ENCODE results near the gene NFIA.

The NFIA gene

DNA sequence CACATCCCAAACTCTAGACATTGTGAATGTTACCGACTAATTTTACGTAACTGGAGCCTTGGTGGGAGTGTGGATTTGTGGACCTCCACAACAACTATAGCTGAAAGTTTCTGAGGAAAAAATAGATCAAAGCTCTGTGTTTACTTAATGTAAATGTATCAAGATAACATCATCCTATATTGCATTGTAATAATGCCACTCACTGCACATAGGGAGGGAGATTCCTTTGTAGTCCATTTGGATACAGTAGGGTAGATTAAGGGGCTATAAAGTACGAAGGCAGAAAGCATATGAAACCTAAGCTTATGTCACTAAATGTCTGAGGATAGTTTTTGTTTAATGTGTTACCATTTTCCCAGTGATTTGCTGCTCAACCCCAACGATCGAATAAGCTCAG is 369.2 kb downstream of the NFIA start:
- TF ChIP-seq, protein P1, sequence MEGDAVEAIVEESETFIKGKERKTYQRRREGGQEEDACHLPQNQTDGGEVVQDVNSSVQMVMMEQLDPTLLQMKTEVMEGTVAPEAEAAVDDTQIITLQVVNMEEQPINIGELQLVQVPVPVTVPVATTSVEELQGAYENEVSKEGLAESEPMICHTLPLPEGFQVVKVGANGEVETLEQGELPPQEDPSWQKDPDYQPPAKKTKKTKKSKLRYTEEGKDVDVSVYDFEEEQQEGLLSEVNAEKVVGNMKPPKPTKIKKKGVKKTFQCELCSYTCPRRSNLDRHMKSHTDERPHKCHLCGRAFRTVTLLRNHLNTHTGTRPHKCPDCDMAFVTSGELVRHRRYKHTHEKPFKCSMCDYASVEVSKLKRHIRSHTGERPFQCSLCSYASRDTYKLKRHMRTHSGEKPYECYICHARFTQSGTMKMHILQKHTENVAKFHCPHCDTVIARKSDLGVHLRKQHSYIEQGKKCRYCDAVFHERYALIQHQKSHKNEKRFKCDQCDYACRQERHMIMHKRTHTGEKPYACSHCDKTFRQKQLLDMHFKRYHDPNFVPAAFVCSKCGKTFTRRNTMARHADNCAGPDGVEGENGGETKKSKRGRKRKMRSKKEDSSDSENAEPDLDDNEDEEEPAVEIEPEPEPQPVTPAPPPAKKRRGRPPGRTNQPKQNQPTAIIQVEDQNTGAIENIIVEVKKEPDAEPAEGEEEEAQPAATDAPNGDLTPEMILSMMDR (IDR thresholded peaks at IDR 0.05; ENCODE audit: control insufficient read depth, insufficient read depth, low read depth, low read length, missing control alignments), result no peak
- H3K4me3 ChIP-seq (ENCODE audit: control insufficient read depth, low read depth, low read length), result no peak overlapping the region
- no peak for DNase-seq (ENCODE audit: low read depth)

DNA sequence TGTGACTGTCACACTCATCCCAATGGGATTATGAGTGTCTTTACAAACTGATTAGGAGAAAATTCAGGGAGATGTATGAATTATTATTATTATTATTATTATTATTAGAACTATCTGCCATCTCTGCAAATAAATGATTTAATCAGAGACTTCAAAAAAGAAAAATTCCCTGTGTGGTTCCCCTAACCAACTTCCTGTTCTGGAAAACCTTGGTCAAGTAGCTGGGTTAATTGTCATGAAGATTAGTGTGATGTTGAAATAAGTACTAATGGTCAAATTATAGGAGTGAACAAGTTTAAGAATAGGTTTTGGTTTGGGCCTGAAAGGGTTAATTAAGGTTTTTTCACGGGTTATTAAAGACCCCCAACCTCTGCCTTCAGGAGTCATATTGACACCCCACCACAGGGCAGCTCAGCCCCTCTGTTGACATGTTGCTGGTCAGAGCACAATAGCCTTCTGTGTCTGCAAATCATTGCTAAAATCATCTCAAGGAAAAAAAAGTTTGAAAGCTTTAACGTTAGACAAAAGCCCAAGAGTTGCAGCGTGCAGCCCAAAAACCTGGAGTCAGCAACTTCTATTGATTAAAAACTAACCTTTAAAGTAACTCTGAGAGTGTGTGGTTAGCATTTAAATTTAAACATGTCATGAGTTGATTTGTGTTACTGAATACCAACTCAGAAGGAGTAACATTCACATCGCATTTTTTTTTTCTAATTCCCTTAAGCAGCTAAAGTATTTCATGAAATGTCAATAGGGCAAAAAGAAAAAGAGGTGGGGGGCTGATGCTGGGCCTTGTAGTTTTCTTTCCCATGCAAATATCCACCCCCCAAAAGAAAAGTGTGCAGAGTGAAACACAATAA is 370.0 kb downstream of the NFIA start:
- TF ChIP-seq, protein P1 (IDR thresholded peaks at IDR 0.05; ENCODE audit: control insufficient read depth, insufficient read depth, low read depth, low read length, missing control alignments), result no peak
- no peak overlapping the region for H3K4me3 ChIP-seq (ENCODE audit: control insufficient read depth, low read depth, low read length)
- DNase-seq (ENCODE audit: low read depth), result no peak

DNA sequence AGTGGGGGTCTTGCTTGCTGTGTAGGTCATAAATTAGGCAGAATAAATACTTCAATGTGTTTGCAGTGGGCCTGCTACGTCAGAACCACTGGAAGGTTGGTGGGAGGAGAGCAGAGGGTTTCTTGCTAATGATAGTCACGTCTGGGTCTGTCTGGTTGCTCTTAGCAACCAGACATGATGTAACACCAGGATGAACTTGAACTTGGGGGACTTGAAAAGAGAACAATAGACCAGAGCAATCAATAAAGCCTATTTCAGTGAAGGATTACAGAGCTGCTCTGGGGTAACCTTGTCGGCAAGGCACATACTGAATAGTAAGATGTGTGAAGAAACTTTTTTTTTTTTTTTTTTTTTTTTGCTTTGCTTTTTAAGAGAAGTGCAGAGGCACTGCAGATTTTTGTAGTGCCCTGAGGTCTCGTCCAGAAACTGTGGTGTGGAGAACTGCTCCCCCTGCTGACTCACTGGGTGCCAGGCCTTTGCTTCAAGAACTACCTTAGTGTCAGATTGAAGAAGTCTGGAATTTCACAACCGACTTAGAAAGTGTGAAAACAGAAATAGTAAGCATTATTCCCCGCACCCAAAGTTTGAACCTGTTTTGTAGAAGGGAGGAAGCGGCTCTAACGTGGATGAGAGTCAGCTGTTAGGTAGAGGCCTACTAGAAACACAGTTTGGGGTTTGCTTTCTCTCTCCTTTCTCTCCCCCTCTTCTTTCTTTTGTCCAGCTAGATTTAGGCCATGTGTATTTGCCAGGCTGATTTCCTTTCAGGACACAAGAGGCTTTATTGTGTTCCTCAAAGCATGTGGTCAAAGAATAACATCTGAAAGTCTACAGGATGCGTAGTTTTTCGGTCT is 371.0 kb downstream of the NFIA start:
- TF ChIP-seq, protein P1 (IDR thresholded peaks at IDR 0.05; ENCODE audit: control insufficient read depth, insufficient read depth, low read depth, low read length, missing control alignments), result peak; percentile 87
- peak; percentile 79 for DNase-seq (ENCODE audit: low read depth)
- H3K4me3 ChIP-seq (ENCODE audit: control insufficient read depth, low read depth, low read length), result no peak overlapping the region

DNA sequence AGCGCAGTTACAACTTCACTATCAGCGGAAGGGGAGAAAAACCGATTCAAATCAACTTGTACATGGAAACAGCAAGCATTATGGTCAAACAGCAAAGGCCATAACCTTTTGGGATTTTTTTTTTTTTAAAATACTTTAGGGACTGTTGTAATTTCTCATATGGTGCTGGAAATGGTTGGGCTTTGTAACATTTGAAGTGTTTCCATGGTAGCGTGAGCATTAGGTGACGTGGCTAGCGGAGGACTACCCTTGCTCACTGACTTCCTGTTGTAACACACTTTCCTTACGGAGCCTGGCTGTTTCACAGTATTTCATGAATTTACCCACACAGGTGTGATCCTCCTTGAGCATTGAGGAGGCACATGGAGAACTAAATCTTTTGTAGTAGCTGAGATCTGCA is 373.0 kb downstream of the NFIA start:
- H3K4me3 ChIP-seq (ENCODE audit: control insufficient read depth, low read depth, low read length), result no peak overlapping the region
- no peak for DNase-seq (ENCODE audit: low read depth)
- TF ChIP-seq, protein P1 (IDR thresholded peaks at IDR 0.05; ENCODE audit: control insufficient read depth, insufficient read depth, low read depth, low read length, missing control alignments), result no peak

DNA sequence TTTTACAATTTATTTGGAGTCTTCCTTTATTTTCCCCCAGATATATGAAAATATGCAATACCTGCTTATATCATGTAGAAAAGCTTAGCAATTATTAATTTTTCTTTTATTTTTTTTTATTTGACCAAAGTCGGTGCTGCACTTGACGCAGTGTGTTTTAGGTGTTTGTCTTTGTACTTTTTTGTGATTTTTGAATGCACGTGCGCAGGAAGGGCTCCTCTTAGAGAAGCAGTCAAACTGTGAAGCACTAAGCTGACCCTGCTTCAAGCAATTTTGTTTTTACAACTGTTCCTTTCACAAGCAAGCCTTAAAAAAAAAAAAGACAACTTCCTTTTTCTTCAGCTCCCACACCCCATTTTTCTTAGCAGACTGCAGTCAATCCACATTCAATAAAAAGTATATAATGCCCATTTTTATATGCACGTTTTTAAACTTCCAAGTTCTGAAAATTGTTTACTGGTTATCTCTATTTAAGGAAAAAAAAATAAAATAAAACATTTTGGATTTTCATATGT is 375.2 kb downstream of the NFIA start:
- TF ChIP-seq, protein P1 (IDR thresholded peaks at IDR 0.05; ENCODE audit: control insufficient read depth, insufficient read depth, low read depth, low read length, missing control alignments), result no peak
- DNase-seq (ENCODE audit: low read depth), result no peak
- no peak overlapping the region for H3K4me3 ChIP-seq (ENCODE audit: control insufficient read depth, low read depth, low read length)

DNA sequence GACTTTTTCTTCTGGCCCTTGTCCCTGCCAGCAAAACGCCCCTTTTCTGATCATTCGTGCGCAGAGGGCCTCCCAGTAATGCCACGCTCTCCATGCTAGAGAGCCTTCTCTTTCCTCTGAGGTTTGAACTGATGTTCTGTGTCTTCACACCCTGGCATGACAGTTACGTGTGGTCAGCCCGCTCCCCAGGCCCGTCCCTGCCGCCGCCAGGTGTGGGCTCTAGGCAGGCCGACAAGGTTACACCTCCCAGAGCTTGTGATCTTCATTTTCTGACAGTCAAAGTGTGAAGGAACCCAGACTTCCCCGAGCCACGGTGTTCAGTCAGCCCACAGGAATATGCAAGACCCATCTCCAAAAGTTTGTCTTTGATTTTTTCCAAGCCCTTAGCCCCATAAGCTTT is 377.0 kb downstream of the NFIA start:
- TF ChIP-seq, protein P1 (IDR thresholded peaks at IDR 0.05; ENCODE audit: control insufficient read depth, insufficient read depth, low read depth, low read length, missing control alignments), result no peak
- DNase-seq (ENCODE audit: low read depth), result no peak
- no peak overlapping the region for H3K4me3 ChIP-seq (ENCODE audit: control insufficient read depth, low read depth, low read length)
